Measurements from ENCODE around the gene DENND5B.
"Not testable (repeated sequence)": the region's sequence is repeated elsewhere in the genome, so short reads cannot be mapped to it uniquely, and the experiment has no call there.

Gene DENND5B

DNA sequence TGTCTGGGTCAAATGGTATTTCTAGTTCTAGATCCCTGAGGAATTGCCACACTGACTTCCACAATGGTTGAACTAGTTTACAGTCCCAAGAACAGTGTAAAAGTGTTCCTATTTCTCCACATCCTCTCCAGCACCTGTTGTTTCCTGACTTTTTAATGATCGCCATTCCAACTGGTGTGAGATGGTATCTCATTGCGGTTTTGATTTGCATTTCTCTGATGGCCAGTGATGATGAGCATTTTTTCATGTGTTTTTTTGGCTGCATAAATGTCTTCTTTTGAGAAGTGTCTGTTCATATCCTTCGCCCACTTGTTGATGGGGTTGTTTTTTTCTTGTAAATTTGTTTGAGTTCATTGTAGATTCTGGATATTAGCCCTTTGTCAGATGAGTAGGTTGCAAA, 40.3 kb downstream of the DENND5B start:
- DNase-seq, result not testable (repeated sequence)

DNA sequence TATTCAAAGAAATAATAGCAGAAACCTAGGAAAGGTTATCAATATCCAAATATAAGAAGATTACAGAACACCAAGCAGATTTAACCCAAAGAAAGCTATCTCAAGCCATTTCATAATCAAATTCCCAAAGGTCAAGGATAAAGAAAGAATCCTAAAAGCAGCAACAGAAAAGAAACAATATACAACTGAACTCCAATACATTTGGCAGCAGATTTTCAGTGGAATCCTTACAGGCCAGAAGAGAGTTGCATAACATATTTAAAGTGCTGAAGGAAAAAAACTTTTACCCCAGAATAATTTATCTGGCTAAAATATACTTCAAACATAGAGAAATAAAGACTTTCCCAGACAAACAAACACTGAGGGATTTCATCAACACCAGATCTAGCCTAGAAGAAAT, 54.3 kb downstream of the DENND5B start:
- no peak for DNase-seq

DNA sequence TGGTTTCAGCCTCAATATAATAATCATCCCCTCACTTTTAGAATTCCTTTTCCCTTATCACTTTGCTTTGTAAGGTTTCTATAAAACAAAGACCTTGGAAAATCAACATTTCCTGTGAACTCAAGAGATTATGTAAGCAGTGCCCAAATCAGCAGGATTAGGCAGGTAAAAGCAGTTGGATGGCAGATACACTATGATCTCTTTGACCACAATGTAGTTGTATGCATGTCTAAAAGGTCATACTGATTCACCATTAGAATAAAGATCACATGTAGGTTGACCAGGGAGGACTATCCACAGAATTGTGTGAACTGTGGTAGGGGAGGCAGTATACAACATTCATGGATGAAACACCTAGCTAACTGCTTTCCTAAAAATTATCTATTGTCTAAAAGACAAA, 57.5 kb downstream of the DENND5B start:
- DNase-seq, result no peak

DNA sequence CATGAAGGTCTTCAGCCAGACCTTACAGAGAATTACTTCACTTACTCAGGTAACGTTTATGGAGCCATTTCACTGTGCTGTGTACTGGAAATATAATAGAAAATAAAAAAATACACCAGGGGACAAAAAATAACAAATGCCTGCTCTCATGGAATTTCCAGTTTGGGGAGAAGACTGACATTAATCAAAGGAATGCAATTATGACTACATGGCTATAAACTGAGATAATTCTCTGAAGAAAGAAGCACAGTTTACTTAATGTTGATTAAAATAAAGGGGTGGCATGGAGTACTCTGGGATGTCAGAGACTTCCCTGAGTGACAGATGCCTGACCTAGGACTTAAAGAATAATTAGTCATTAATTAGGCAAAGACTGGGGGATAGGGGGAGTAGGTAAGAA, 59.0 kb downstream of the DENND5B start:
- DNase-seq, result no peak

DNA sequence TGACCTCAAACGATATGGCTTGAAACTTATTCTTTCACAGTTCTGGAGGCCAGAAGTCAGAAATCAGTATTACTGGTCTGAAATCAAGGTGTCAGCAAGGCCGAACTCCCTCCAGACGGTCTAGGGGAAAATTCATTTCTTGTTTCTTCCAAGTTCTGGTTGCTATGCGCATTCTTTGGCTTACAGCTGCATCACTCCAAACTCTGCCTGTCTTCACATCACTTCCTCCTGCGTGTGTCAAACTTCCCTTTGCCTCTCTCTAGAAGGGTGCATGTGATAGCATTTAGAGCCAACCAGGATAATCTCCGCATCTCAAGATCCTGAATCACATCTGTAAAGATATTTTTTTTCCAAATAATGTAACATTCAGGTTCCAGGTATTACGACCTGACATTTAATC, 62.8 kb downstream of the DENND5B start:
- no peak for DNase-seq

DNA sequence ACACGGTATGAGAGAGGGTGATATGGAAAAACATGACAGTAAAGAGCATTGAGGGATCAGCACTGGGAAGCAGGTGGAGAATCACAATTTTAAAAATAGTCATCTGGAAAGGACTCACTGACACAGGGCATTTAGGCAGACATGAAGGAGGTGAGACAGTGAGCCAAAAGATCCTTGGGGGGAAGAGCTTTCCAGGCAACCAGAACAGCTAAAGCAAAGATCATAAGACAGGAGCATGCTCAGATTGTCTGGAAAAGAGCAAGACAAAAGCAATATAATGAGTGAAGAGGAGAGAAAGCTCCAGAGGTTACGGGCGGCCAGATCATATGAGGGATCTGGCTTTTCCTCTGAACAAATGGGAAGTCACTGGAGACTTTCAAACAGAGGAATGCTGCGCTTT, 63.9 kb downstream of the DENND5B start:
- no peak for DNase-seq

DNA sequence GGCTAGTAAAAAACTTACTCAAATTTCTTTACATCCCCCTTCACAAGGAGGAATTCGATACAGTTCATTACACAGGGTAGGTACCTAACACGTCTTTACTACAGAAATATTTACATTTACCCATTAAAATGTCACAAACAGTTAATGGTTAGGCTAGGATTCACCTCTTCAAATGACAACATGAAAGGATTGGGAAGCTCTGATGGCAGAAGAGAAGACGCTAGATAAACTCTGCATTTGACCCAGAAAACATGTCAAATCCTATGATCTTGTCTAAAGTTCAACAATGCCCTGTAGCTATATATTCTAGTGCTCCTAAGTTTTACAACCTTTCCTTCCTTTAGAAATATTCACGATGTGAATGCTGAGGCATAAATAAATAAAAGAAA, 64.8 kb downstream of the DENND5B start:
- no peak for DNase-seq

DNA sequence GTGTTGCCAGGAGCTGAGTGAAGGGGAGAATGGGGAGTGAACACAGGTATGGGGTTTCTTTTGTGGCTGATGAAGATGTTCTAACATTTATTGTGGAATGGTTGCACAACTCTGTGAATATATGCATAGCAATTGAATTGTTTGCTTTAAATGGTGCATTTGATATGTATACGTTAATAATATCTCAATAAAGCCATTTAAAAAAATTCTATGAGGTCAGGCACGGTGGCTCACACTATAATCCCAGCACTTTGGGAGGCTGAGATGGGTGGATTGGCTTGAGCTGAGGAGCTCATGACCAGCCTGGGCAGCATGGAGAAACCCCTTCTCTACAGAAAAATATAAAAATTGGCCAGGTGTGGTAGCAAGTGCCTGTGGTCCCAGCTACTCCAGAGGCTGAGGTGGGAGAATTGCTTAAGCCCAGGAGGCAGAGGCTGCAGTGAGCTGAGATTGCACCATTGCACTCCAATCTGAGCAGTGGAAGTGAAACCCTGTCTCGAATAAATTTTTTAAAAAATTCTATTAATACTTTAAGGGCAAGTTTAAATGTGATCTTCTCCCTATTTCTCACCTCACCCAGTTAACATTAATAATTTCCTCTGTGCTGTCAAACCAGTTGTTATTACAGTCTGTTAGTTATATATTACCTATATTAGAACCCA, 65.3 kb downstream of the DENND5B start:
- no peak for DNase-seq

DNA sequence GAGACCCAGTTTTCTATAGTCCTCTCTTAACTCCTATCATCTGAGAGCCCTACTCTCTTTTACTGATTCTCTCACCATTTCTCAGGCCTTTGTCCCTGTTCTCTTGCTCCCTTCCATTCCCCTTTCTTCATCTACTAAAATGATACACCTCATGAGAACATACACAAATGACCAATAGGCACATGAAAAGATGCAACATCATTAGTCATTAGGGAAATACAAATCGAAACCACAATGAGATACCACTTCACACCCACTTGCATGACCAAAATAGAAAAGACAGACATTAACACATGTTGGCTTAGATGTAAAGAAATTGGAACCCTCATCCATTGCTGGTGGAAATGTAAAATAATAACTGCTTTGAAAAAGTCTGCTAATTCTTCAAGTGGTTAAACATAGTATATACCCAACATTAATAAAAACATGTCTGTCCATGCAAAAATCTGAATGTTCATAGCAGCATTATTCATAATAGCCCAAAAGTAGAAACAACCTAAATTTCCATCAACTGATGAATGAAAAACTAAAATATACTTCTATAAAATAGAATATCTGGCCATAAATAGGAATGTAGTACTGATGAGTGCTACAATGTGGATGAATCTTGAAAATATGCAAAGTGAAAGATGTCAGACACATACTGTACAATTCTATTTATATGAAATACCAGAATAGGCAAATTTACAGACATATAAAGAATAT, 66.0 kb downstream of the DENND5B start:
- DNase-seq, result no peak

DNA sequence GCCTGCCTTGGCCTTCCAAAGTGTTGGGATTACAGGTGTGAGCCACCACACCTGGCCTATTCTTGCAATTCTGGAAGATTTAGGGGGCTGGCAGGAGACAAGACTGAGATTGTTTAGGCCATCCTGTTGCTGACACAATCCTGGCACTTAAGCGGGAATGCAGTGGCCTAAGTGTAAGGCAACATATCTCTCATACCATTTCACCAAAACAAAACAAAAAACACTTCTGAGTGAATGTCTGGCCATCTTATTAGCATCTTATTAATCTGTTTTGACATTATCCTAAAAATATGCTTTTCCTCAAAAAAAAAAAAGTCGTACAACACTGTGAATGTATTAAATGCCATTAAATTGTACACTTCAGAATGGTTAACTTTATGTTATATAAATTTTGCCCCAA, 67.6 kb downstream of the DENND5B start:
- DNase-seq, result no peak

DNA sequence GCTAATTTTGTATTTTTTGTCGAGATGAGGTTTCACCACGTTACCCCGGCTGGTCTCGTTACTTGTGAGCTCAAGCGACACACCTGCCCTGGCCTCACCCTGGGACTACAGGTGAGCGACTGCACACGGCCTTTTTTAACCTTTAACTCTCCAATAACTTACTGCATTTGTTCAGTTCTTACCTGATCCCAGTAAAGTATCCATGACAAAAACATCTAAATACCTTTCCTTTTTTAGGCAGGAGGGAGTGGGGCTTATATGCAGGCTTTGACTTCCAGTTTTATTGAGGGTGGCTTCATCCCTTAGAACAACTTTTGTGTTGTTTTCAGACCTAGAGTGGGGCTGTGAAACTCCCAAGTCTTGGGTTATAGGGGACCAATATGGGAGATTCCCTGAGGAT, 68.3 kb downstream of the DENND5B start:
- DNase-seq, result no peak

DNA sequence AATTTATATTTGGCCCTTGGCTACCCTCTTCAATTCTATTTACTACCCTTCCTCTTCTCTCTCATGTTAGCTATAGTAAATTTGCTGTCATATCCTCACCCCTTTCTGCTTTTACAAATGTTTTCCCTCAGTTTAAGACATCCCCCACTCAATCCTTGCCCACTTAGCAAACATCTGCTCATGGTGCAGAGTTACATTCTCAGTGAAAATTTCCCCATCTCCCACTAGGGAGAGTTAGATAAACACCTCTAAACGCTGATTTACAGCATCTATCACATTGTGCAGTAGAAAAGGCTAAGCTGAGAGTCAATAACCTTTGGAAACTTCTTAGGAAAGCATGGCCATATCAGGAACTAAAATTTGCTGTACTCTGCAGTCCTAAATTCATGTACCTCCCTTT, 69.0 kb downstream of the DENND5B start:
- DNase-seq, result no peak

DNA sequence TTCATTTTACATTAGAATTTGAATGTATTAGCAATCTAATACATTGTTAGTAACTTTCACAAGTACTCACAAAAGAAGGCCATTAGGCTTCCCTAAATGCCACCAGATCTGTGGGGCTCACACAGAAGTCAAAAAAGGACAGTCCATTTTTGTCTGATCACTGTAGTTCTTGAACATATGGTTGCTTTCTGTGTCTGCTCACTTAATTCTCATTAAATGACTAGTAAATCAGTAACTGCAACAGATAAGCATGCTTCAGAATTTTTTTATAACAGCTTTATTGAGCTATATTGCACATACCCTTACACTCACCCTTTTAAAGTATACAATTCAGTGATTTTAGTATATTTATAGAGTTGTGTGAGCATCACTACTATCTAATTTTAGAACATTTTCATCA, 71.4 kb downstream of the DENND5B start:
- no peak for DNase-seq

DNA sequence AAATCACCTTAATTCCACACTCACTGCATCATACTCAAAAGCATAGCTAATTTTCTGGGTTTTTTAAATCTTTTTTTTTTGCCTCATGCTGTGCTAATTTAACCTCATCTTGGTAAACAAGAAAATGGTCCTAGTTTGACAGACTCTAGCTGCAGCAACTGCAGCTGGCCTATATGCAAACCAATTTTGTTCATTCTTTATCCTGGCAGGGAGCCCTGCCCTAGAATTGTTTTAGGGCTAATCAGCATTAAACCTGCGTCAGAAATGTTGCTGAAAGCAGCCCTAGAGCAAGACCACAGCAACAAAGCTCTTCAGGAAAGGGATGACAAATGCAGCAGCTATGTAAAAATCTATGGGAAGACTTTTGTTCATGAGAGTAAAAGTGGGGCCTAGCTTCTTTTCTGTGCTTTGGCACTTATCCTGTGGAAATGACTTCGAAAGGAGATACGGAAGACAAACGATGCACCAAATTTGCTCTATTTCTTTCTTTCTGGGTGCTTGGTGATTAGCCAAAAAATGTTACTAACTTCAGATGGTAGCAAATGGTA, 72.2 kb downstream of the DENND5B start:
- no peak for DNase-seq

DNA sequence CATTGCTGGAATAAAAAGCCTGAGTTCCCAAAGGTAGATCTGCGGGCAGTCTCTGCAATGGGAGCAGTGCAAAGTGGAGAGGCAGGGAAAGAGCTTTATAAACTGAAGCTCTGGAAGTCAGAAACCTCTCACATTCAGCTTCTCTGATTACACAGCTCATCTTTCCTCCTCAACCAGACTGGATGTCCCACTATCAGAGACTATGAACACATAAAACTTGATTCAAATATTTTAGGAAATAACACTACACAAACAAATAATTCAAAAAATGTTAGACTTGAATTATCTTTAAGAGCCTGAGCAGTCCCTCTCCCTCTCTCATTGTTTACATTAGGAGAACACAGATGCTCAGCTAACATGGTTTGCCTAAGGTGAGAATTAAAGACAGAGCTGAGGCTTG, 72.9 kb downstream of the DENND5B start:
- DNase-seq, result no peak

DNA sequence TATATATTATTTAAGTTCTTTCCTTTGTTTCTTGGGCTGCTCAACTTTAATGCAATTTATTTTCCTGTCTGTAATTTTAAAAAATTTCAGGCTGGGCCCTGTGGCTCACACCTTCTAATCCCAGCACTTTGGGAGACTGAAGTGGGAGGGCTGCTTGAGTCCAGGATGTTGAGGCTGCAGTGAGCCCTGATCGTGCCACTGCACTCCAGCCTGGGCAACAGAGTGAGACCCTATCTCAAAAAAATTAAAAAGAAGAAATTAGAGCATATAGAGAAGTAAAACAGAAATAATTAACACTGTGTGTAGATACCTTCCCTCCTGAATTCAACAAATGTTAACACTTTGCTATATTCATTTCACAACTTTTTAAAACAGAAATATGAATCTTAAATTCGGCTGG, 74.2 kb downstream of the DENND5B start:
- DNase-seq, result no peak

DNA sequence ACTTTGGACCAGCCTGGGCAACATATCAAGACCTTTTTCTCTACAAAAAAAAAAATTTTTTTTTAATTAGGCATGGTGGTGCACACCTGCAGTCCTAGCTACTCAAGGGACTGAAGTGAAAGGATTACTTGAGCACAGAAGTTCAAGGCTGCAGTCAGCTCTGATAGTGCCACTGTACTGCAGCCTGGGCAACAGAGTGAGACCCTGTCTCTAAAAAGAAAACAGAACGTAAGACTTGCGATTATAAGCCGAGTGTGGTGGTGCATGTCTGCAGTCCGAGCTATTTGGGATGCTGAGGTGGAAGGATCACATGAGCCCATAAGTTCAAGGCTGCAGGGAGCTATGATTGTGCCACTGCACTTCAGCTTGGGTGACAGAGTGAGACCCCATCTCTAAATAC, 76.0 kb downstream of the DENND5B start:
- DNase-seq, result no peak

DNA sequence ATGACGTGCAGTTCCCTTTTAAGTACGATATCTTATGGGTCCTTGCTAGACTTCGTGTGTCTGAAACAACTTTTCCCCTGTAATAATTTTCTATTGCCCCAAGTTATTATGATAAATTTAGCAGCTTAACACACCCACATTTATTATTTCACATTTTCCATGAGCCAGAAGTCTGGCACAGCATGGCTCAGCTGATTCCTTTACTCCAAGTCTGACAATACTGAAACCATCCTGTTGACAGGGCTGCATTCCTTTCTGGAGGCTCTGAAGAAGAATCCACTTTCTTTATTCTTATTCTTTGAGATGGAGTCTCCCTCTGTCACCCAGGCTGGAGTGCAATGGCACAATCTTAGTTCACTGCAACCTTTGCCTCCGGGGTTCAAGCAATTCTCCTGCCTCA, 80.9 kb downstream of the DENND5B start:
- DNase-seq, result no peak

DNA sequence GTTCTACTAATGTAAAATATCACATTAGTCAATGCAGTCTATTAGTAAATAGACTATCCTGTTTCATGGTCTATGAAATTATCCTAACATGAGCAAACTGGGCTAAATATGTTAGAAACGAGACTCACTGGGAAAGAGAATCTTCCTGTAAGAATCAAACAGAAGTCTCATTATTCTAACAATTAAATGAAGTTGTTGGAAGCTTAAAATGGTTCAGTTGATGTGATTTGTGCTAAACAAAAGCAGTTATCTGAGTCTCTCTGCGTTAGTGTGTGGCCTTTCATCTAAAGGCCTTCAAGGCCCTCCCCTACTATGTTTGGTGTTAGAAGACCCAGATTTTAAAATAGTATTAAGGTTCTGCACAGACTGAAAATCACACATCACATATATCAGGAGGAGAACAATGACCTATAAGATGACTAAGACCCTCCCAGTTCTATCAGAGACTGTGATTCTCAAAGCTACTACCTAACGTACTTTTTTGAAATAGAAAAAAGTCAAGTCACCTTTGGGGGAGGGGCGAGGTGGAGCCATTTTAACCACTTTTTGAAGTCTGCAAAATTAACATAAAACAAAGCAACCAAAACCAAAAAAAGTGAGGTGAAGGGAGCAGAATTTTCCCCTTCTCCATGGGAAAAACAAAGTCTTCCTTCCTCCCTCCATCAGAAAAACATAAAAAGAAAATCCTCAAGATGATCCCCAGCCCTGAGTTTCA, 82.3 kb downstream of the DENND5B start:
- no peak for DNase-seq

DNA sequence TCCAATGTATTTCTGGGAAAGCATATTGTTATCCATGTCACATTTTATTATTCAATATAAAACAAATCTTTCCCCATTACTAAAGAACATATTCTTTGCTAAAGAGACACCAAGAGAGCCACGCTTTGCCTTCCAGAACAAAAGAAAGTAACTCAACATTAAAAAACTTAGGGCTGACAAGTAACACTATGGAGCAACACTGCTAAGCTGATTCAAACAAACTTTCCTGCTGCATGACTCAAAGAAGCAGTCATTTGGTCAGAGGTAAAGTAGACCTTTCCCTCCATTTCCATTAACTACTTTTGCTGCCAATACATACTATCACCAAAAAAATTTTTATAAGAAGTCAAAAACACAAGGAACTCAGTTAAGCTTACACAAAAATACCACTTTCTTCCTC, 83.0 kb downstream of the DENND5B start:
- no peak for DNase-seq

DNA sequence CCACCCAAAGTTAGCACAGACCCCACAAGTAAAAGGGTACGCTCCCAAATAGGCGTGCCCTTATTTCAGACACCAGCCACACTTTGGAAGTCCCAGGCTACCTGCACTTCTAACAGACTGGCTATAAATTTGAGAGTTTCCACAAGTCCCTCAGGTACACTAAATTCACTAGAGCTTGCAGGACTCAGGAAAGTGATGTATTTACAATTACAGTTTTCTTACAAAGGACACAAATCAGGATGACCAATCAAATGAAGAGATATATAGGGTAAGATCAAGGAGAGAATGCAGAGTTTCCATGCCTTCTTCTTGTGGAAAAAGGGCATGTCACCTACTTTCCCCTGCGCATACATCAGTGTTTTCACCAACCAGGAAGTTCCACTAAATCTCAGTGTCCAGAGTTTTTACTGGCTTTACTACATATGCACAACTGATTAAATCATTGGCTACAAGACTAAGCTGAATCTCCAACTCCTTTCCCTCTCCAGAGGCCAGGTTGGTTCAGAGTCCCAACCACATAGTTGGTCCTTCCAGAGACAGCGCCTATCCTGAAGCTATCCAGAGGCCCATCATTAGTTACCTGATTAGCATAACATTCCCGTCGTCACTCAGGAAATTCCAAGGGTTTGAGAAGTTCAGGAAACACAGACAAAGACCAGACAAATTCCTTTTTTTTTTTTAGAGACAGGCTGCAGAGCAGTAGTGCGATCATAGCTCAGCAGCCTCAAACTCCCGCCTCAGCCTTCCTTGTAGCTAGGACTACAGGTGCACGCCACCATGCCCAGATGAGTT, 84.2 kb downstream of the DENND5B start:
- no peak for DNase-seq

DNA sequence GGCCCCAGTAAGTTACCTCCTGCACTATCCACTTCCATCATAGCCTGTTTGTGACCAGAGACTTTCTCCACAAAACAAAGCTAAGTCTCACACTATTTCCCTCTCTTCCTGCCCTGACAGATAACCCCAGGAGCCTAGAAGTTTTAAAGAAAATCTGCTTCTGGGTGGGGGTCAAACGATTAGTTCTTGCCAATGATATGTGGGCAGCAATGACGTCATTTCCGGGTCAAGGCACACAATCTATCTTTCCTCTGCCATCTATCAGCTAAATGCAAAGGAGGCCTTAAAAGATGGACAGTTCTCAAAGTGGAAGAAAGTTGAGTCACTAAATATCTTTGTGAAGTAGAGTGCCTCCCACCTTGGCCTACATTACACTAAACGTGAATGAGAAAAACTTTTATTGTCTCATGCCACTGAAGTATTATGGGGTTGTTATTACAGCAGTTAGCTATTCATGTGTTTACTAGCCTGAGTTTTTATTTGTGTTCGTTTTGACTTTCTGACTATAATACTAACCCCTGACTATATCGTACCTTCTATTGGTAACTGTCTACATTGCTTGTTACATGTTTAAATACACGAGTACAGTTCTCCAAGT, 86.2 kb downstream of the DENND5B start:
- DNase-seq, result no peak

DNA sequence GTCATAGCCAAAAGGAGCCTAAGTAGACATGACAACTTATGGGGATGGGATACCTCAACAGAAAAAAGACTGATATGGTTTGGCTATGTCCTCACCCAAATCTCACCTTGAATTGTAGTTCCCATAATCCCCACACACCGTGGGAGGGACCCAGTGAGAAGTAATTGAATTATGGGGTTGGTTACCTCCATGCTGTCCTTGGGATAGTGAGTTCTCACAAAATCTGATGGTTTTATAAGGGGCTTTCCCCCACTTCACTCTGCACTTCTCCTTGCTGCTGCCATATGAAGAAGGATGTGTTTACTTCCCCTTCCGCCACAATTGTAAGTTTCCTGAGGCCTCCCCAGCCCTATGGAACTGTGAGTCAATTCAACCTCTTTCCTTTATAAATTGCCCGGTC, 89.9 kb downstream of the DENND5B start:
- DNase-seq, result not testable (repeated sequence)

Measured in AML-193 (cell line).